Measurements from ENCODE around the gene SHC4.
"Not testable (repeated sequence)": the region's sequence is repeated elsewhere in the genome, so short reads cannot be mapped to it uniquely, and the experiment has no call there.

The SHC4 gene

GRCh38 chr15:48794697-48795134 lies 169.0 kb downstream of the SHC4 start:
- no peak for DNase-seq

GRCh38 chr15:48792408-48792807 lies 171.3 kb downstream of the SHC4 start:
- no peak for DNase-seq

- DNase-seq = not testable (repeated sequence)
Measured at GRCh38 chr15:48790466-48791115, 173.1 kb downstream of the SHC4 start.

GRCh38 chr15:48785712-48786111 lies 178.0 kb downstream of the SHC4 start:
- no peak for DNase-seq

GRCh38 chr15:48785195-48785594 lies 178.5 kb downstream of the SHC4 start:
- DNase-seq = no peak

- no peak for DNase-seq
Measured at GRCh38 chr15:48784756-48785155, 179.0 kb downstream of the SHC4 start.

- DNase-seq = no peak
Measured at GRCh38 chr15:48782911-48783310, 180.8 kb downstream of the SHC4 start.

- no peak for DNase-seq
Measured at GRCh38 chr15:48781481-48782081, 182.1 kb downstream of the SHC4 start.

GRCh38 chr15:48781017-48781416 lies 182.7 kb downstream of the SHC4 start:
- DNase-seq = no peak

GRCh38 chr15:48778331-48778730 lies 185.4 kb downstream of the SHC4 start:
- DNase-seq = no peak

GRCh38 chr15:48777645-48778330 lies 185.9 kb downstream of the SHC4 start:
- DNase-seq = no peak

GRCh38 chr15:48775546-48775945 lies 188.2 kb downstream of the SHC4 start:
- DNase-seq = no peak

GRCh38 chr15:48774484-48774883 lies 189.2 kb downstream of the SHC4 start:
- no peak for DNase-seq

Measured in right kidney (tissue), 1 donor.